ENCODE measurements around the gene KIF27.
"Not testable (repeated sequence)": the region's sequence is repeated elsewhere in the genome, so short reads cannot be mapped to it uniquely, and the experiment has no call there.

KIF27 gene

GRCh38 chr9:83920927-83921707, at the start of gene KIF27:
TSS of gene KIF27 (minus strand) at chr9:83921432. CDS start at chr9:83915591, 5,841 bp downstream.
- DNase-seq (ENCODE audit: low spot score) = peak; percentile 98

DNA sequence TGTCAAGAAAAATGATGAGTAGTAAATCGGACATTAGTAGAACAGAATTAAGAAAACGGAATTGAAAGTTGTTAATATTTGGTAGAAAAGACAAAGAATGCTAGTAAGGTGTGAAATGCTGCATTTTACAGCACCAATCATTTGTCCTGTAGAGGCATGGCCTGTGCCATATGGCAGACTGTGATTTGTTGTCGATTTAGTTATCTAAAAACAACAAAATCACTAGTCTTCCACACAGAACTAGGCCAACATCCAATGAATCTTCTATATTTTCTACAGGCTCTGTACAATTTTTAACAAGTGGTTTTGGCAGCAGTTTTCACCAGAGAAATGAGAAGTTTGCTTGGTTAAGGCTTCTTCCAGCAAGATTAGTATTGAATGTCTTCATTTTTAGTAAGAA, 48.4 kb upstream of the KIF27 start:
- no peak for DNase-seq (ENCODE audit: low spot score)

GRCh38 chr9:83967073-83967472, 45.8 kb upstream of the KIF27 start:
- no peak for DNase-seq (ENCODE audit: low spot score)

DNA sequence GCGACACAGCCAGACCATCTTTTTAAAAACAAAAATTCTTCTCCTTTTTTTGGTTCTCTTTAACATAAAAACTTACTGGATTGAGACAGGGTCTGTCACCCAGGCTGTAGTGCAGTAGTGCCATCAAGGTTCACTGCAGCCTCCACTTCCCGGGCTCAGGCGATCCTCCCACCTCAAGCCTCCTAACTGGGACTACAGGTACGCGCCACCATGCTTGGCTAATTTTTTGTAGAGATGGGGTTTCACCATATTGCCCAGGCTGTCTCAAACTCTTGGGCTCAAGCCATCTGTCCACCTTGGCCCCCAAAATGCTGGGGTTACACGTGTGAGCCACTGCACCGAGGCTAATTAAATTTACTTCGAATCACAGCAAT, 45.0 kb upstream of the KIF27 start:
- no peak for DNase-seq (ENCODE audit: low spot score)

DNA sequence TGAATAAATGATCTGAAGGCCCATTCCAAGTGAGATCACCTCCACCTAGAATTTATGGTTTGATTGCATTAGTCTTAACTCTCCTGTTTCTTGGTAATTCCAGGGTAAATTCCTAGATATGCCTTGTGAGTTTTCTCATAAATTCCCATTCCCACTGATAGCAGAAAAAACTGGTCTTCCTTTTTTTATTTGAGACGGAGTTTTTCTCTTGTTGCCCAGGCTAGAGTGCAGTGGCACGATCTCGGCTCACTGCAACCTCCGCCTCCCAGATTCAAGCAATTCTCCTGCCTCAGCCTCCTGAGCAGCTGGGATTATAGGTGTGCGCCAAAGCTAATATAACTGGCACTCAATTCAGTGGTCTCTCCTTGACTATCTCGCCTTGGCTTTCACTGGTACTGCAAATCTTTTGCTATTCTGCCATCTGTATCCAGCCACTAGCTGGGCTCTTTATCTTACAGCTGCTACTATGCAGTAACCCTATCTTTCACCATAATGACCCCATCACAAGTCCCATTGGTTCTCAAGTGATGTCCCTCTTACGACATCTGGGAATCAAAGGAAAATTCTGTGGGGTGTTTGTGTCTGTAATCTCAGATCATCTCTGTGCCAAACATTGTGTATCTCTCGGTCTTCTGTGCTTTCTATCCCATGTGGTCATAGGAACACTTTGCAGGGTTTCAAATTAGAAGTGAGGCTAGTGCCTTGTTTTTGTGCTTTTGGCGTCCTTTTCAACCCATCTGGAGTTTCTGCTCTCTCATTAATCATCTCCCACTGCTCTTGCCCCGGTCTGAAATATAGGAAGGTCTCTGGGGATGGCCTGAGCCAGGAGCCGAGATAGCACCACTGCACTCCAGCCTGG, 44.3 kb upstream of the KIF27 start:
- DNase-seq (ENCODE audit: low spot score) = no peak

GRCh38 chr9:83964973-83965349, 43.7 kb upstream of the KIF27 start:
- no peak for DNase-seq (ENCODE audit: low spot score)

GRCh38 chr9:83962165-83962564, 40.9 kb upstream of the KIF27 start:
- DNase-seq (ENCODE audit: low spot score) = no peak

GRCh38 chr9:83960991-83961390, 39.8 kb upstream of the KIF27 start:
- no peak for DNase-seq (ENCODE audit: low spot score)

- DNase-seq (ENCODE audit: low spot score) = no peak
Measured at GRCh38 chr9:83959061-83959460, 37.8 kb upstream of the KIF27 start.

- DNase-seq (ENCODE audit: low spot score) = no peak
Measured at GRCh38 chr9:83957248-83957513, 35.9 kb upstream of the KIF27 start.

DNA sequence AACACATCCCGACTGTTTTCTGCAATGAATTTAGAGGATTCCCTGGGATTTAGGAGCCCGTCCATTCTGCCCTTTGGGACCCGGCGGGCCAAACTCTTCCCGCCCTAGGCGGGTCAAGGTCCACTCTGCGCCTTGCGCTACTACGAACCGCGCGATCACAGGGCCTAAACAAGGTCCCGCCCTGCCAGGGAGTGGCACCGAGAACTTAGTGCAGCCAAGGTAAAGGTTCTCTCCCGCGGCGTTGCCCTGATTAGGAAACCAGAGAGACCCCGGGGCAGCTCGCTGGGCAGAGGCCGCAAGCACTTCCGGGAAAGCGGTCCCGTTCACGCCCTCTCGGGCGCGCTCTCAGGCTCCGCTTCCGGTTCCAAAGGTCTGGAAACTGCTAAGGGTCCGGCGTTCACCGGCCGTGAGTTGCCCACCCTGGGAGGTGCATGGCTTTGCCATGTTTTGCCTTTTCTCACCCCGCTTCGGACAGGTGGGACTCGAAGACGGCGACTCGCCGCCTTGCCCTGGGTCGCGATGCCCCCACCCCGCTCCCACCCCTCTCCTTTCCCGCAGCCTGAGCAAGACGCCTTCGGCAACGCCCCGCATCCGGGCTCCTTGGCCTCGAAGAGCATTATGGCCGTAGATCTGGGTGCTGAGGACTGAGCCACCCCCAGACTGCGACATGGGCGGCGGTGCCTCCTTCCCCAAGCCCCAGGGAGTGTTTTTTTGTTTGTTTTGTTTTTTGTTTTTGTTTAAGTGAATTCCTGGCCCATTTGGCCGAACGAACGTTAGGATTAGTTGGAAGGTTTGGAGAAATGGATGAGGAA, 35.4 kb upstream of the KIF27 start:
- DNase-seq (ENCODE audit: low spot score) = peak; percentile 73

GRCh38 chr9:83956086-83956435, 34.8 kb upstream of the KIF27 start:
- DNase-seq (ENCODE audit: low spot score) = peak; percentile 17

DNA sequence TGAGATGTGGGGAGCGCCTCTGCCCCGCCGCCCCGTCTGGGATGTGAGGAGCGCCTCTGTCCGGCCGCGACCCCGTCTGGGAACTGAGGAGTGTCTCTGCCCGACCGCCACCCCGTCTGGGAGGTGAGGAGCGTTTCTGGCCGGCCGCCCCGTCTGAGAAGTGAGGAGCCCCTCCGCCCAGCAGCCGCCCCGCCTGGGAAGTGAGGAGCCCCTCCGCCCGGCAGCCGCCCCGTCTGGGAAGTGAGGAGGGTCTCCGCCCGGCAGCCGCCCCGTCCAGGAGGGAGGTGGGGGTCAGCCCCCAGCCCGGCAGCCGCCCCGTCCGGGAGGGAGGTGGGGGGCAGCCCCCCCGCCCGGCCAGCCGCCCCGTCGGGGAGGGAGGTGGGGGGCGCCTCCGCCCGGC, 26.9 kb upstream of the KIF27 start:
- not testable (repeated sequence) for DNase-seq (ENCODE audit: low spot score)

GRCh38 chr9:83940590-83941303, 19.5 kb upstream of the KIF27 start:
- DNase-seq (ENCODE audit: low spot score) = no peak

DNA sequence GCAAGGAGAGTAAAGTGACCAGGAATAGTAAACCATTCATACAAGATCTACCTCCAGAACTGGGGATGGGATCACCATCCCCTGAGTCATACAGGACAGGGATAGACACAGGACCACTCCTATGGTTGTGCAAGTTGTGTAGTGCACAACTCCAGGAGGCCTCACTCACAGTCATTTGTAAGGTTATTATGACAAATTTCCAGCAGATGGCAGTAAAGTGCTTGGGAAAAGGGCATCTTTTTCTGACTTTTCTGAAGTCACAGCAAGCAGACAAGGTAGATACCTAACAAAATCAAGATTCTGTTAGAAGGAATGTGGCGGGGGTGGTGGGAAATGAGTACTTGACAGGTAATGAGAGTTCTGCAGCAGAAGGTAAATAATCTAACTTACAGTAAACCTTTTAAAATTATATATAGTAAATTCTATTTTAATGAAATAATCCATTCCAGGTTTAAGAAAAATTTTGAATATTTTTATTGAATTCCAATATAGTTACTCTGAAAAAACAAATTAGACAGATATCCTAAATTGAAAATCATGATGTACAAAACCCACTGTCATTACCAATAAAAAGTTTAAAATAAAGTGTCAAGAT, 16.7 kb upstream of the KIF27 start:
- peak; percentile 78 for DNase-seq (ENCODE audit: low spot score)

DNA sequence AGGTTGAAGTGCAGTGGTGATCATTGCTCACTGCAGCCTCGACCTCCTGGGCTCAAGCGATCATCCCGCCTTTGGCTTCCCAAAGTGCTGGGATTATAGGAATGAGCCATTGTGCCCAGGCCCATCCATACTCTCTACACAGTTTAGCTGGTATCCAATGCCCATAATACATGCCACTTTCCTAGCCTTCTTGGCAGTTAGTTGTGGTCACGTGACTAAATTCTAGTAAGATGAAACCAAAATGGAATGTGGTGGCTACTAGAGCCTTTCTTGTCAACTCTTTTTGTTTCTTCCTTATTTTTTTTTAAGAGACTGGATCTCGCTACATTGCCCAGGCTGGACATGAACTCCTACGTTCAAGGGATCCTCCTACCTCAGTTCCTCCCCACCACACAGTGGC, 15.3 kb upstream of the KIF27 start:
- DNase-seq (ENCODE audit: low spot score) = no peak

GRCh38 chr9:83935276-83935935, 14.2 kb upstream of the KIF27 start:
- no peak for DNase-seq (ENCODE audit: low spot score)

GRCh38 chr9:83934569-83935275, 13.5 kb upstream of the KIF27 start:
- DNase-seq (ENCODE audit: low spot score) = no peak

DNA sequence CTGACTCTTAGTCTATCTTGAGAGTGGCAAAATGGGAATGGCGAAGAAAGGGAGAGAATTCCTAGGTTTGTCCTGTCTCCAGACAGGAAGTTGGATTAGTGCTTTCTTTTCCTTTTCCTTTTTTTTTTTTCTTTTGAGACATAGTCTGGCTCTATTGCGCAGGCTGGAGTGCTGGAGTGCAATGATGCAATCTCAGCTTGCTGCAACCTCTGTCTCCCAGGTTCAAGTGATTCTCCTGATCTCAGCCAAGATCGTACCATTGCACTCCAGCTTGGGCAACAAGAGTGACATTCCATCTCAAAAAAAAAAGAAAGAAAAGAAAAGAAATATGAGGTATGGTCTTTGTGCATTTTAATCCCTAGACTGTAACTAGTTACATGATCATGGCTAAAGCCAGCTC, 12.6 kb upstream of the KIF27 start:
- no peak for DNase-seq (ENCODE audit: low spot score)

DNA sequence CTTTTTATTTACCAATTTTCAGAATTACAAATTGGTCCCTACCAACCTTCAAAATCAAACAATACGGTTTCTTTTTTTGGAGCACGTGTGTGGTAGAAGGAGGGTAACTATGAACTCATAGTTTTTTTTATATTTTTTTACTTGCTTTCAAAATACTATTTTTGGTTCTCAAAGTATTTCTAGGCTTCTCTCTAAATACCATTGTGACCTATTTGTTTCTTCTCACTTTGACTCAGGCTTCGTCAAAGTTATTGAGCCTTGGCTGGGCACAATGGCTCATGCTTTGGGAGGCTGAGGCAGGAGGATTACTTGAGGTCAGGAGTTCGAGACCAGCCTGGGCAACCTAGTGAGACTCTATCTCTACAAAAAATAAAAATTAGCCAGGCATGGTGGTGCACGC, 11.6 kb upstream of the KIF27 start:
- DNase-seq (ENCODE audit: low spot score) = no peak

- no peak for DNase-seq (ENCODE audit: low spot score)
Measured at GRCh38 chr9:83932011-83932410, 10.8 kb upstream of the KIF27 start.

Measured in activated CD4-positive, alpha-beta T cell treated with anti-CD3 and anti-CD28 coated beads, Interleukin-2, Interleukin-4, amounts not matched to agents 100 ng/mL and 50 ng/mL, durations not matched to agents 16 hours and 8 hours (primary cell).